A549 (cell line): ENCODE measurements around the gene BNC2.

Experiments used
- CEBPB ChIP-seq, 2 experiments: fragments of >200 bp in 1 of 2; sonication (Bioruptor Twin) in 1 of 2; formaldehyde crosslinking in 1 of 2; IDR thresholded peaks; 2 replicates each; pipeline ENCODE4 v1.6.1; 2012 to 2016
- CTCF ChIP-seq: fragments of >200 bp; sonication (Bioruptor Twin); formaldehyde crosslinking; IDR thresholded peaks from 3 replicates; pipeline ENCODE4 v1.5.1; 2016
- EP300 ChIP-seq, 2 experiments: fragments of >200 bp; sonication (Bioruptor Twin); formaldehyde crosslinking; IDR thresholded peaks; 2 replicates in 1 of 2; 3 replicates in 1 of 2; pipeline ENCODE4 v1.6.1; 2016 to 2017
- JUNB ChIP-seq: fragments of >200 bp; sonication (Bioruptor Twin); formaldehyde crosslinking; IDR thresholded peaks from 2 replicates; pipeline ENCODE4 v1.6.1; 2016
- MAZ ChIP-seq: fragments of 150-350 bp; IDR thresholded peaks from 2 replicates; pipeline ENCODE4 v1.6.1; 2014; ENCODE audit warnings: antibody characterized with exemption, low read depth, low read length, borderline replicate concordance
- NPAS2 ChIP-seq: fragments of 250-450 bp; sonication (Bioruptor Pico); IDR thresholded peaks from 2 replicates; pipeline ENCODE4 v1.8.0; 2022; ENCODE audit warnings: mild to moderate bottlenecking, moderate library complexity, borderline replicate concordance
- POLR2A ChIP-seq: IDR thresholded peaks from 2 replicates; pipeline ENCODE4 v1.6.1; 2012; ENCODE audit warnings: mild to moderate bottlenecking, low read length
- RFX5 ChIP-seq: fragments of 450-650 bp; IDR thresholded peaks from 2 replicates; pipeline ENCODE4 v1.7.1; 2014; ENCODE audit warnings: antibody characterized with exemption, mild to moderate bottlenecking, moderate library complexity
- RNF2 ChIP-seq: fragments of 200-600 bp; sonication (generic); IDR thresholded peaks from 2 replicates; pipeline ENCODE4 v1.6.1; 2016; ENCODE audit warnings: low read depth, mild to moderate bottlenecking, antibody characterized with exemption, moderate library complexity, borderline replicate concordance
- ZFP36 ChIP-seq: fragments of 450-650 bp; IDR thresholded peaks from 2 replicates; pipeline ENCODE4 v1.6.1; 2014; ENCODE audit warnings: borderline replicate concordance; ENCODE audit not compliant: partially characterized antibody
- TF ChIP-seq, protein P1 (sequence below): IDR thresholded peaks from 2 replicates; pipeline ENCODE4 v1.6.1; 2012

GRCh38 chr9:16475257-16475656 is 395.2 kb downstream of the BNC2 start:
- TF ChIP-seq RFX5 (no peak), EP300 (IDR thresholded peaks at IDR 0.05) (no peak), CTCF (no peak), ZFP36 (no peak), RNF2 (no peak), NPAS2 (CRISPR knock-in tag) (no peak), POLR2A (no peak), MAZ (no peak), JUNB (no peak), CEBPB (IDR thresholded peaks at IDR 0.05) (no peak)
- TF ChIP-seq, protein P1, sequence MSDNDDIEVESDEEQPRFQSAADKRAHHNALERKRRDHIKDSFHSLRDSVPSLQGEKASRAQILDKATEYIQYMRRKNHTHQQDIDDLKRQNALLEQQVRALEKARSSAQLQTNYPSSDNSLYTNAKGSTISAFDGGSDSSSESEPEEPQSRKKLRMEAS = no peak
